Non-pigmented ciliary epithelial cell (primary cell): ENCODE results near the gene NRG4.
"Not testable (repeated sequence)": the region's sequence is repeated elsewhere in the genome, so short reads cannot be mapped to it uniquely, and the experiment has no call there.

Source experiments
- DNase-seq: peaks from one replicate; pipeline ENCODE4 v3.0.0-alpha.2; 2010; ENCODE audit warnings: low read depth

Gene NRG4

DNA sequence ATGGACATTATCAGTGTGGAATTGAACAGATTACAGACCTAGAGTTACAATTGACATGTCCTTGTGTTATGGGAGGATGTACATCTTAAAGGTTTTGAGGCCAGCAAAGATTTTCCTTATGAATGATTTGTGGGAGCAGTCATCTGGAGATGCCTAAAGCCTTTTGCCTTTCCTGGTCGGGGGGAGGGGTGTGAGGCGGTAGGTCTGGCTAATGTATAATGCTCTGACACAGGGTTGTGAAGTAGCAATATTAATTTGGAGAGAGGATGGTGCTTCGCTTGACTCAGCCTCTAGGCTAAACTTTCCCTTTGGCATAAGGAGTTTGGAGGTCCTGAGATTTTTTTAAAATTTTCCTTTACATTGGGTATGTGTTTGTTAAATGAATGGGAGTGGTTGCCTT is 85.3 kb downstream of the NRG4 start:
- no peak for DNase-seq

DNA sequence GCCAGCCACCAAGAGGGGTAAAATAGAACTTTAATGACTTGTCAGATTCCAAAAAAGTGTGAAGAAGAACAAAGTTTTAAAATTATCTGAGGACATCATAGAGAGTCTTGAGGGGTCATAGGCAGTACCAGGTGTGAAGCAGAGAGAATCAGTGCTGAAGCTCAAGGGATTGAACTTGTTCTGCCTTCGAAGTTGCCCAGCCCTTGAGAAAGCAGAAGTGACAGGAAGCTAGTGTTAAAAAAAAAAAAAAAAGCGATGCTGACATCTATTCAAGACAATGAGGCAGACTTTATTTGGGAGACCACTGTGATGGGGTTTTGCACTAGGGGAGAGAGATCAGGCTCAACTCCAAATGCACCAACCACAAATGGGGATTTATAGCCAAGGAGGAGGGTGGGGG is 86.8 kb downstream of the NRG4 start:
- DNase-seq: no peak

DNA sequence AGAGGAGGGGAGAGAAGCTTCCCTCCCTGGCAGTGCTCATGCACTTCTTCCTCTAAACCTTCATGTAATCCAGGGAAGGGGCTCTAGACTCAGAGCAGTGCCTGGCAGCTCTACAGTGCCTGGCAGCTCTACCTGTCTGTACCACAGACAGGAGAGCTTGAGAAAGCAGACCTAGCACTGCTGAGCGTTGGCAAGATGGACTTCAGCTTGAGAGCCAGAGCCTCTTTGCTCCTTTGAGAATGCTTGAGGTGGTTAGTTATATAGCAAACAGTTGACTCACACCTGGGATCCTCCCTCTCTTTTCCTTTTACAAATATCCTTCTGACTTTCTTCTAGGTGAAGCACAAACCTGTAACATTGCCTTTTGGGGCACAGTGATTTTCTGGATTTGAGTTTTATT is 87.6 kb downstream of the NRG4 start:
- DNase-seq: no peak

DNA sequence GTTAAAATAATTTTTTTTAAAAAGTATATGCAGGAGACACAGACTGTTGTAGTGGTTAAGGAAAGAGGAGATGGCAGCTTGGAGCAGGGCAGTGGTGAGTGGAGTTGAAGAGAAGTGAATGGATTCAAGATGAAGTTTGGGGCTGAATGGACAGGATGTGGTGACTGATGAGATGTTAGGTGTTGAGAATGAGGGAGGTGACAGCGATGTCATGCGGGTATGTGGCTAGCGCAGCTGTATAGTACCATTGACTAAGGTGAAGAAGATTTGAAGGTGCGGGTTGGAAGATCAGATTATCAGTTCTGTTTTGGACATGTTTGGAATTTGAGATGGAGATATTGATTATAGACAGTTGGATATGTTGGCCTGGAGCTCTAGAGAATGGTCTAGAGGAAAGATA is 88.5 kb downstream of the NRG4 start:
- DNase-seq: no peak

DNA sequence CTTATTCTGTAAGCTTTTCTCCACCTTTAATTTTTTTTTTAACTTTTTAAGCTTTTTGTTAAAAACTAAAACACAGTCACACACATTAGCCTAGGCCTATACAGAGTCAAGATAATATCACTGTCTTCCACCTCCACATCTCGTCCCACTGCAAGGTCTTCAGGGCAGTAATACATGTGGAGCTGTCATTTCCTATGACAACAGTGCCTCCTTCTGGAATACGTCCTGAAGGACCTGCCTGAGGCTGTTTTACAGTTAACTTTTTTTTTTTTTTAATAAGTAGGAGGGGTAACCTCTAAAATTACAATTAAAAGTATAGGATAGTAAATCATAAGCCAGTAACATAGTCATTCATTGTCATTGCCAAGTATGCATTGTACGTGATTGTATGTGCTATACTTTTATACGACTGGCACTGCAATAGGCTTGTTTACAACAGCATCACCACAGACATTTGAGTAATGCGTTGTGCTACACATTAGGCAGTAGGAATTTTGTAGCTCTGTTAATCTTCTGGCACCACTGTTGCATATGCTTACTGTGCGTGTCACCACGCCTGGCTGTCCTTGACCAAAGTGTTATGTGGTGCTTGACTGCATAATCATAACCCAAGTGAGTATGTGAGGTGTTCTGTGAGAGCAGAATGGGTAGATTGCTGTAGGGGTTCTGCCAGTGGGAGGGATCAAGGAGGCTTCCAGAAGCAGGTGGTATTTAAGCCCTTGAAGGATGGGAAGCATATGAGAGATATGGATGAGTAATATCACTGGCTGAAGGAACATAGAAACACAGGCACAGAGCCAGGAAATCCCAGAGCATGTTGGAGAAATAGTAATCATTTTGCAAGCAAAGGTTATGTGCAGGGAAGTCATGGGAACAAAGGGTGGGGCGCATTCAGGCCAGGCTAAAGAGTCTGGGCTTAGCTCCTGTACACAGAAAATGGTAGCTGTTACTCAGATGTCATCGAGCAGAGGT is 90.2 kb downstream of the NRG4 start:
- peak; percentile 60 for DNase-seq

DNA sequence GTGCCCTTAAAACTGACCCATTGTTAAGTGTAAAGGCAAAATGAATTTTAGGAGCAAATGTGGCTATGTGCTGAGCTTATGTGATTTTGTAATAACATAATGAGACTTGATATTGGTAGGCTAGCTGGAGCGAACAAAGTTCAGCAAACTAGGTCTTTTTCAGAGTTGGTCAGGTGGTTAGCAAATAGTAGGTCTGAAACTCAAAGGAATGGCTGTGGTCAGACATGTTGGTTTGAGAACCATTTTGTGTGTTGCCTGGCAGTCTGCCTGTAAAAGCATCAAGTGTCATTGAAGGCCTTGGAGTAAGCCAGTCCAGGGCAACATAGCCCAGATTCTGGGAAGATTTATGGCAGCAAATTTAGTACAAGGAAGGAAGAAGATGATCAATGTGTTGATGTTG is 92.1 kb downstream of the NRG4 start:
- DNase-seq: no peak

DNA sequence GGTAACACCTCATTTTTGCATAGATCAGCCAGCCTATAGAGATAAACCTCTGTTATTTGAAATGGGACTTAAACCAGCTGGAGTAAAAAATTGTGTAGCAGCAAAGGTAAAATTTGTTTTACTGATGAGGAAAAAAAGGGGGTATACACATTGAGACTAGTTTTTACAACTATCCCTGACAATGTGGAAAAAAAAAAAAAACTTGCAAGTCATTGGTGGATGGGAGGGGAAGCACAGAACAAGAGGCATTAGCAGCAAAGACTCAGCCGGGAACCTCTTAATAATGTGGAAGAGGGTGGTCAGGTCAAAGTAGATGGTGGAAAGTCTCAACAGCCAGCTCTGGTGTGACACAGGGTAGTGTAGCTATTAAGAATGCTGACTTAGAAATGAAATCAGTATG is 94.1 kb downstream of the NRG4 start:
- DNase-seq: no peak

DNA sequence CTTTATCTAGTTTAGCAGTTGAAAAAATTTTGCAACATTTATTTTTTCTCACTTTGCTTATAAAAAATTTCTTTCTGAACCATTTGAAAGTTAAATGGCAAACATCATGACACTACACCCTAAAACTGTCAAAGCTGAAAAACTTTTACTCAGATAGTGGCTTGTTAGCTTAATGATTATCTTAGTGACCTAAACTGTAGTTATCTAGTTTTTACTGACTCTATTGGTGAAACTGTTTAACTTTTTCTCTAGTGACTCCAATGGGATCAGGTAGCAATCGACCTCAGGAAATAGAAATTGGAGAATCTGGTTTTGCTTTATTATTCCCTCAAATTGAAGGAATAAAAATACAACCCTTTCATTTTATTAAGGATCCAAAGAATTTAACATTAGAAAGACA is 95.2 kb downstream of the NRG4 start:
- DNase-seq: no peak

DNA sequence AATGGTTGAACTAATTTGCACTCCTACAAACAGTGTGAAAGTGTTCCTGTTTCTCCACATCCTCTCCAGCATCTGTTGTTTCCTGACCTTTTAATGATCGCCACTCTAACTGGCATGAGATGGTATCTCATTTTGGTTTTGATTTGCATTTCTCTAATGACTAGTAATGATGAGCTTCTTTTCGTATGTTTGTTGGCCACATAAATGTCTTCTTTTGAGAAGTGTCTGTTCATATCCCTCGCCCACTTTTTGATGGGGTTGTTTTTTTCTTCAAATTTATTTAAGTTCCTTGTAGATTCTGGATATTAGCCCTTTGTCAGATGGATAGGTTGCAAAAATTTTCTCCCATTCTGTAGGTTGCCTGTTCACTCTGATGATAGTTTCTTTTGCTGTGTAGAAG is 101.9 kb downstream of the NRG4 start:
- DNase-seq: not testable (repeated sequence)

DNA sequence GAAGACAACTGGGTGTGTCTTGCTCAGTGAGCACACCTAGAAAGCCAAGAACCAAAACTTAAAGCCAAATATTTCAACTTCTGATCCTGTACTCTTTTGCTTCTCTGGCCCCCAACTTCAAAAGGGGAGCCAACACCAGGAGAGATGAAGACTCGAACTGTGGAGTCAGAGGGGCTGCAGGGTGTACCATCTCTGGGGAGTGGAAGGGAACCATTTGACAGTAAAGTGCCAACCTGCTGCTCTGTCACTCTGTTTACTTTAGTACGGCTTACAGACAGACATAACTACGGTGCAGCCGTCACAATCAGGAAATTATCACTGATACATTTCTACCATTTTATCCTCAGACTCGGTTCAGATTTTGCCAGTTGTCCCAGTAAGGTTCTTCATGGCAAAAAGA is 107.0 kb downstream of the NRG4 start:
- DNase-seq: no peak

DNA sequence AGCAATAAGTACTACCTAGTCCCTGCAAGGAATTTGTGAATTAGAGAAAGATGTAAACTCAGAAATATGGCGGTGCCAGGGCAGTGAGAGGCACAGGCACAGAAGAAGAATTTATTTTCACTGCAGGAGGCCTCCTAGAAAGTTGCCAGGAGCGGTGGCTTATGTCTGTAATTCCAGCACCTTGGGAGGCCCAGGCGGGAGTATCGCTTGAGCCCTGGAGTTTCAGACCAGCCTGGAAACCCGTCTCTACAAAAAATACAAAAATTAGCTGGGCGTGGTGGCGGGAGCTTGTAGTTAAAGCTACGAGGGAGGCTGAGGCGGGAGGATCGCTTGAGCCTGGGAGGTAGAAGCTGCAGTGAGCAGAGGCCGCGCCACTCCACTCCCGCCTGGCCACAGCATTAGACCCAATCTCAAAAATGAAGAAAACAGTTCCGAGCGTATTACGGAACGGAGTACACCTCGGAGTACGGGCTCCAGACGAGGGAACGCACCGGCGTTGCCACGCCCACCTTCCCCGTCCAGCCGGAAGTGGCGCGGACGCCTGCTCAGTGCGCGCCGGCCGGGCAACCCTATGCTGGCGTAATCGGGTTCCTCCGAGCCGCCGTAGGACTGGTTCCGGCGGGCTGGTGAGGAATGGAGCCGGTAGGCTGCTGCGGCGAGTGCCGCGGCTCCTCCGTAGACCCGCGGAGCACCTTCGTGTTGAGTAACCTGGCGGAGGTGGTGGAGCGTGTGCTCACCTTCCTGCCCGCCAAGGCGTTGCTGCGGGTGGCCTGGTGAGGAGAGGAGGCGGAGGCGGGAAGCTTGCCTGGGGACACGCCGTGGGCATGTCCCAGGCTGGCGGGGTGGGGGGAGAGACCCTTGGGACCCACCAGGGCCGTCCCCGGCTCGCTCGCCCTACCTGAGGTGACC is 108.6 kb downstream of the NRG4 start, which contains the start of gene FBXO22:
FBXO22 (plus strand) TSS at position 548 of the 909 bp plus-strand sequence; CDS start at position 634, 86 bp downstream.
- DNase-seq: peak; percentile 57

DNA sequence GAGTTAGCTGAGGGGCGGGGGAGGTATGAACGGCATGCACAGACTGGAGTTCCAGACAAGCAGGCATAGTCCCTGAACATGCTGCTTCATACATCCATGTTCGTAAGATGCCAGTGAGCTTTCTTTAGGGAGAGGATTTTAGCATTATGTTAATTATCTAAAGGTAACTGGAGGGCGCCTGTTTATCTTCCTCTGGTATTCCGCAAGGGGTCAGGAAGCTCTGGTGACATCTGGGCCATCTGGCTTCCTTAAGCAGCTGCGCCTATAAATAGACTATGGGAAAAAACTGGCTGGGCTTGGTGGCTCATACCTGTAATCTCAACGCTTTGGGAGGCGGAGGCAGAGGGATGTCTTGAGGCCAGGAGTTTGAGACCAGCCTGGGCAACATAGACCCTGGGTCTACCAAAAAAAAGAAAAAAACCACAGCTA is 110.1 kb downstream of the NRG4 start:
- DNase-seq: no peak

DNA sequence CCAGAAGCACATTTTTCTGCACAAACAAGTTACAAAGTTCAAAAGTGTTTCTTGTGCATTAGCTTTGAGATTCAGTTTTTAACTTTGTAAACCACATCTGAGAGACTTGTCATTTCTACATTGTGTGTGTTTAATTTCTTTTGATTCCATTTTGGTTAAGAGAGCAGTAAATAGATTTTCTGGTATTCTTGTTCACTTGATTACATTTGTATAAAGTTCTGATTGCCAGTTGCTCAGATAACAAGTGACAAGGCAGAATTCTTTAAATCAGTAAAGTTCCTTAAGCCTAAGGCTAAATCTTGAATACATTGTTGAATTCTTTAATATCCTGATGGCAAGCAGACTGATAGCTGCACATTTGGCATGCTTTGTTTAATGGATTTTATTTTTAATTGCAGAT is 111.6 kb downstream of the NRG4 start:
- DNase-seq: no peak

DNA sequence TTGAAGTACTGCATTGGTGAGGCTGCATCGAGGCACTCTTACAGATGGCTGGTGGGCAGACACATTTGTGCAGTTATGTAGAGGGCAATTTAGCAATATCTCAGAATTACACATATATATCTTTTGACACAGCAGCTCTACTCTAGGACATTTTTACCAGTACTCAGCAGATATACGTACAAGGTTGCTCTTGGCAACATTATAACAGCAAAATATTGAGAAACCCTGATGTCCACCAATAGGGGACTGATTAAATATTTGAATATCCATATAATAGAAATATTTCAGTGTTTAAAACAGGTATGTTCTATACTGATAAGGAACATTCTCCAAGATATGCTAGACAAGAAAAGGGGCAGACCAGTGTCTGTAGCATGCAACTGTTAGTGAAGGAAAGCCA is 116.5 kb downstream of the NRG4 start:
- no peak for DNase-seq

DNA sequence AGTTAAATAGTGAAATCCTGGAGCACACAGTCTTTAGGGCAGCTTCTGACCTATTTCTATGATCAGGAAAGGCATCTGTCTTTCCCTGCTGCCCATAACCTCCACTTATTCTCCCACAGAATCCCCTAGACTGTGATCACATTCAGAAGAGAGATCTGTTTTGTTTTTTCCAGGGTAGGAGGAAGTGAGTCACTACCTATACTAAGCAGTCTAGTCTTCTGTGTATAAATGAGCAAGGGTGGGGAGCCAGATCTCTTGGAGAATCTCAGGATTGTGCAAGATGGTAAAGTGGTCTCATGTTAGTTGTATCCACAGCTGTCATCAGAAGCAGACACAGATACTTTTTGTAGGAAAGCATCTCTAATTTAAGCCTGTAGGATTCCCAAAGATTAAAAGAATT is 120.3 kb downstream of the NRG4 start:
- DNase-seq: peak; percentile 84
